GM21825 (cell line): ENCODE results near the gene RPS6KA2.
"Not testable (repeated sequence)": the region's sequence is repeated elsewhere in the genome, so short reads cannot be mapped to it uniquely, and the experiment has no call there.

Experiments used
- ATAC-seq: cut with Tn5 transposase; IDR thresholded peaks from one replicate; pipeline ENCODE4 v1.9.1; 2021; ENCODE audit warnings: mild to moderate bottlenecking, moderate library complexity; ENCODE audit not compliant: unreplicated experiment

Gene RPS6KA2

DNA sequence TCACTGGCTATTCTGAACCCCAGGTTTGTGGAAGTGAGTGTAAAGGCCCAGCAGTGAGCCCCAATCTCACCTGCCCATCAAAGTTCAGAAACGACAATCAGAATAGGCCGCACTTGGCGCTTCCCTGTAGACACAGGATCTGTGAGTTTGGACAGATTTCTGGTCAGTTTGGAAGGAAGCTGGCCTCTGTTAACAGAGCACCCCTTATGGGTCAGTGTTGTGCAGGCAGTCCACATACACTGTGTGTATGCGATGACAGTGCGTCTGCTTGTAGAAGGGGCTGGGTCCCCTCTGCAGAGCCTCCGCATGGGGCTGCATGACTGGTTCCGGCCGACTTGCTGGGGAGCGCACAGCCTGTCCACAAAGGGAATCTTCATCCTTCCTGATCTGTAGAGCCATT, 240.9 kb downstream of the RPS6KA2 start:
- no peak for ATAC-seq

DNA sequence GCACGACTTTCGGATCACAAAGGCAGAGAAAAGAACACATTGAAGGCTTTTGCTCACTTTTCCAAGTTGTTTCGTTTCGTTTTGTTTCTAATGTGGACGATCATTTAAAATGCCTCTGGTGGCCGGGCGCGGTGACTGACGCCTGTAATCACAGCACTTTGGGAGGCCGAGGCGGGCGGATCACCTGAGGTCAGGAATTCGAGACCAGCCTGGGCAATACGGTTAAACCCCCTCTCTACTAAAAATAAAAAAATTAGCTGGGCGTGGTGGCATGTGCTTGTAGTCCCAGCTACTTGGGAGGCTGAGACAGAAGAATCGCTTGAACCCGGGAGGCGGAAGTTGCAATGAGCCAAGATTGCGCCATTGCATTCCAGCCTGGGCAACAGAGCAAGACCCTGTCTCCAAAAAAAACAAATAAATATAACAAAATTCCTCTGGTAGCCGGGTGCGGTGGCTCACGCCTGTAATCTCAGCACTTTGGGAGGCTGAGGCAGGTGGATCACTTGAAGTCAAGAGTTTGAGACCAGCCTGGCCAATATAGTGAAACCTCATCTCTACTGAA, 243.2 kb downstream of the RPS6KA2 start:
- peak; percentile 1 for ATAC-seq

- peak; percentile 87 for ATAC-seq
Measured at GRCh38 chr6:166382933-166383801, 243.9 kb downstream of the RPS6KA2 start, which contains the start of gene MPC1. MPC1 (minus strand) TSS chr6:166382940; CDS start chr6:166382876, 64 bp downstream.

- ATAC-seq, result peak; percentile 14
Measured at GRCh38 chr6:166382500-166382932, 244.5 kb downstream of the RPS6KA2 start.

GRCh38 chr6:166381733-166382499, 245.1 kb downstream of the RPS6KA2 start:
- peak; percentile 54 for ATAC-seq

- no peak for ATAC-seq
Measured at GRCh38 chr6:166381381-166381732, 245.7 kb downstream of the RPS6KA2 start.

DNA sequence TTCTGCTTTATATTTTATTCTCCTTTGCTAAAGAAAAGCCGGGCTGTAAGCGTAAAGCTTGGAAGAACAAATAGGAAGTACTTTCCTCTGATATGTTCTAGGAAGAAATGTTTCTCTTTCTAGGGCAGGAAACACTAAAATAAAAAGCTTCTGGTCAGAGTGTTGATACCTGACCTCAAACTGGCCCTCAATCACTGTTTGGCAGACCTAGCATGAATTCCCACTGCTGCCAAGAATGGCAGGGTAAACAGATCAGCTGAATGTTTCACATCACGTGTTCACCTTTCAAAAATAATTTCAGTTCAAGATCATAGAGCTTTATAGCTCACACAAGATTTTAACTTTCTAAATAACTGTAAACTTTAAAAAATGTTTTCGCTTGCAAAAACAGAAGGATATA, 247.3 kb downstream of the RPS6KA2 start:
- ATAC-seq, result no peak

GRCh38 chr6:166379103-166379586, 247.9 kb downstream of the RPS6KA2 start:
- ATAC-seq, result no peak

GRCh38 chr6:166377721-166378120, 249.3 kb downstream of the RPS6KA2 start:
- no peak for ATAC-seq

DNA sequence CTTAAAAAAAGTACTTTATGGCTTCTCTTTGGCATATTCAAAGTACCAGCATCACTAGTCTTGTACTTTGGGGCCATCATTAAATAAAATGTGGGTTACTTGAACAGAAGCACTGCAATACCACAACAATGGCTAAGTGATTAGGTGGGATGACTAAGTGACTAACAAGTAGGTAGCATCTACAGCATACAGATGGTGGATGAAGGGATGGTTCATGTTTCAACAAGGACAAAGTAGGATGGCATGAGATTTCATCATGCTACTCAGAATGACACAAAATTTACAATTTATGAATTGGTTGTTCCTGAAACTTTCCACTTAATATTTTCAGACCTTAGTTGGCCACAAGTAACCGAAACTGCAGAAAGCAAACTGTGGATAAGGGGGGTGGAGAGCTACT, 252.0 kb downstream of the RPS6KA2 start:
- ATAC-seq, result no peak

GRCh38 chr6:166370489-166370888, 256.6 kb downstream of the RPS6KA2 start:
- no peak for ATAC-seq

DNA sequence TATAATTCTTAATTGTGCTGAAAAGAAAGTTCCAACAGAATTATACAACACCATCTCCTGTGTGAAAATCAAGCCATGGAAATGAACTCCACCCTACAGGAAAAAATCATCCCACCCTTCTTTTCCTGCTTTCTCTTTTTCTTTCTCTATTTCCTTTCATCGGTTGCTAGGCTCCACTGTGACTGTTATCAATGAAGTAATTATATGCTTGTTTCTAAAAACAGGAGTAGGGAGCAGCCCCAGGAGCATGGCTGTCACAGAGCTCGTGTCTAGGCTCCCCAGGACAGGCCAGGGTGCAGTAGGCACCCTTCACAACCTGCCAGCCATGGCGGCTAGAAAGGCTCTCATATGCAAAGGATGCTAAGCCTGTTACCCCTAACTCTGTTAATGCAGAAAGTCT, 257.3 kb downstream of the RPS6KA2 start:
- no peak for ATAC-seq

GRCh38 chr6:166366921-166367320, 260.1 kb downstream of the RPS6KA2 start:
- ATAC-seq, result no peak

DNA sequence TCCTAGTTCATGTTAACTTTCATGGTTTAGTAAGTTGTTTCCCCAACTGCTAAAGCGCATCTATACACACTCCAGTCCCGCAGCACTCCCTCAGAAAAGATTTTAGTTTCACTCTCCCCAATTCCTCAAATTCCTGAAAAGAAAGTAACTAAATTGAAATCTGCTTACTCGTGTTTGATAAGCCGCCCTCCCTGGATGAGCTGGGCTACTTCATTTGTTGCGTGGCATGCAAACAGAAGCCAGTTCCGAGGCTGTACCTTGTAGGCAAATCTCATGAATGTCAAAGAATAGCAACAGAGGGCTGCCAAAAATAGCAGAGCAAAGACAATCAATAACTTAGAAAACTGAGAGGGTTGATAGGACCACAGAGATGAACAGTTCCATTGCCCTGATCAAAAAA, 261.2 kb downstream of the RPS6KA2 start:
- ATAC-seq, result no peak

DNA sequence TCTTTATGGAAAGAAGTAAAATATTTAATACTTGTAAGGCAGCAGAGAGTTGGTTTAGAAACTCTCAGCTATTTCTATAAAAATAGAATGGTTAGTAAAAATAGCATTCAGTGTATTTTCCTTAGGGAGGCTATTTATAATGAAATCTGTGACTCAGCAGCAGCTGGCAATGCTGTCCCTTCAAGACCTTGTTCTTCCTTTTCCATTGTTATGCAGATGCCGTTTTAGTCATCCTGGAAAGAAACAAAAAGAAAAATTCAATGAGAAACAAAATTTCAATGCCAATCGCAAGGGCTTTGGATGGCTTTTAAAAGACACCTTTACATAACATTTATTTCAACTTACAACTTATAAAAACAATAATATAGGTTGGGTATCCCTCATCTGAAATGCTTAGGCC, 261.8 kb downstream of the RPS6KA2 start:
- no peak for ATAC-seq

- ATAC-seq, result no peak
Measured at GRCh38 chr6:166364456-166364855, 262.6 kb downstream of the RPS6KA2 start.

DNA sequence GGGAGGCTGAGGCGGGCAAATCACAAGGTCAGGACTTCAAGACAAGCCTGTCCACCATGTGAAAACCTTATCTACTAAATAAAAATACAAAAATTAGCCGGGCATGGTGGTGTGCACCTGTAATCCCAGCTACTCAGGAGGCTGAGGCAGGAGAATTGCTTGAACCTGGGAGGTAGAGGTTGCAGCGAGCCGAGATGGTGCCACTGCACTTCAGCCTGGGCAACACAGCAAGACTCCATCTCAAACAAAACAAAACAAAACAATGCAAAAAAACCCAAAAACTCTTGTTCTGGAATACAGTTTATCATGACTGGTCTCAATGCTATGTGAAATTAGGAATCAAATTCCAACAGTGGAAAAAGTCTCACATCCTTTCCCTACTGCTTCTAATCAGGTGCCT, 264.6 kb downstream of the RPS6KA2 start:
- ATAC-seq, result not testable (repeated sequence)

DNA sequence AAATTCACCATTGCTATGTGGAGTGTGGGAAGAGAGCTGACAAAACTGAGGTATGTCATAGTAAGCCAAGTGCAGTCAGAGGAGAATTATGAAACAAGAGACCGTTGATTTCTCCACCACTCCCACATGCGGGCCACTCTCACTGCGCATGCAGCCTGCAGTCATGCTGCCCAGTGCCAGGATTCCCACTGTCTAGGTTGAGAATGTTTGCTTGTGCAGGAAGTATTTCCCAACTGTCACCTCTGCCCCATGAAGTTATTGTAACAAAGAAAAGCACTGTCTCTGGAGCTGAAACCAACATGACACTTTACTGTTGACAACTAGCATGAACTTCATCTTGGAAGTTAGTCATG, 266.0 kb downstream of the RPS6KA2 start:
- no peak for ATAC-seq

GRCh38 chr6:166360243-166361076, 266.6 kb downstream of the RPS6KA2 start:
- ATAC-seq, result no peak
